HG03558 (cell line): ENCODE data around the gene SLC4A4.
A peak's percentile ranks its signal among the peaks of the same experiment; 100 is the strongest.

Experiments
- ATAC-seq: cut with Tn5 transposase; IDR thresholded peaks from one replicate; pipeline ENCODE4 v1.9.1; 2021; ENCODE audit warnings: moderate number of reproducible peaks; ENCODE audit not compliant: unreplicated experiment; ENCODE audit errors: extremely low read depth

SLC4A4 gene

GRCh38 chr4:71524756-71525155 is 185.9 kb downstream of the SLC4A4 start:
- no peak for ATAC-seq

- no peak for ATAC-seq
Observed at GRCh38 chr4:71526637-71527406, 188.0 kb downstream of the SLC4A4 start.

- no peak for ATAC-seq
Observed at GRCh38 chr4:71532407-71532806, 193.6 kb downstream of the SLC4A4 start.

- ATAC-seq: no peak
Observed at GRCh38 chr4:71533121-71533520, 194.3 kb downstream of the SLC4A4 start.

GRCh38 chr4:71537551-71538065 is 198.8 kb downstream of the SLC4A4 start:
- no peak for ATAC-seq

GRCh38 chr4:71538528-71538927 is 199.7 kb downstream of the SLC4A4 start:
- no peak for ATAC-seq

- no peak for ATAC-seq
Observed at GRCh38 chr4:71540749-71541269, 202.0 kb downstream of the SLC4A4 start.

- ATAC-seq: no peak
Observed at GRCh38 chr4:71541541-71541940, 202.7 kb downstream of the SLC4A4 start.

- no peak for ATAC-seq
Observed at GRCh38 chr4:71545168-71545567, 206.3 kb downstream of the SLC4A4 start.

GRCh38 chr4:71549516-71550160 is 210.8 kb downstream of the SLC4A4 start:
- ATAC-seq: no peak

- ATAC-seq: no peak
Observed at GRCh38 chr4:71550220-71551165, 211.7 kb downstream of the SLC4A4 start.

GRCh38 chr4:71553605-71554004 is 214.8 kb downstream of the SLC4A4 start:
- ATAC-seq: no peak

- no peak for ATAC-seq
Observed at GRCh38 chr4:71554025-71554424, 215.2 kb downstream of the SLC4A4 start.

- ATAC-seq: peak; percentile 76
Observed at GRCh38 chr4:71558248-71558647, 219.4 kb downstream of the SLC4A4 start.

- no peak for ATAC-seq
Observed at GRCh38 chr4:71559957-71560571, 221.2 kb downstream of the SLC4A4 start.

- no peak for ATAC-seq
Observed at GRCh38 chr4:71564775-71565174, 226.0 kb downstream of the SLC4A4 start.

GRCh38 chr4:71566856-71567255 is 228.0 kb downstream of the SLC4A4 start:
- ATAC-seq: no peak

- ATAC-seq: no peak
Observed at GRCh38 chr4:71568131-71568530, 229.3 kb downstream of the SLC4A4 start.

GRCh38 chr4:71570492-71570891 is 231.7 kb downstream of the SLC4A4 start:
- no peak for ATAC-seq

GRCh38 chr4:71571346-71571745 is 232.5 kb downstream of the SLC4A4 start:
- ATAC-seq: no peak
